Activated CD4-positive, alpha-beta T cell treated with anti-CD3 and anti-CD28 coated beads, Interleukin-2, amount 50 U/mL, for 48 hours (primary cell): Measurements from ENCODE around the gene FGL2.
"Not testable (repeated sequence)": the region's sequence is repeated elsewhere in the genome, so short reads cannot be mapped to it uniquely, and the experiment has no call there.

Experiments
- DNase-seq, 2 experiments: peaks; one replicate each; pipeline ENCODE4 v3.0.0-alpha.2; 2020

Gene FGL2

GRCh38 chr7:77199013-77199966 is at the start of gene FGL2:
FGL2 (minus strand) TSS chr7:77199819; CDS start chr7:77199793, 26 bp downstream.
- peak; percentile 23 to 40 for DNase-seq

- no peak for DNase-seq
Measured at GRCh38 chr7:77248154-77248553, 48.5 kb upstream of the FGL2 start.

- peak; percentile 94 to 96 for DNase-seq
Measured at GRCh38 chr7:77247206-77247850, 47.7 kb upstream of the FGL2 start.

GRCh38 chr7:77246026-77246640 is 46.5 kb upstream of the FGL2 start:
- DNase-seq, result no peak

- no peak for DNase-seq
Measured at GRCh38 chr7:77245015-77245755, 45.6 kb upstream of the FGL2 start.

GRCh38 chr7:77244222-77244934 is 44.8 kb upstream of the FGL2 start:
- no peak for DNase-seq

- no peak for DNase-seq
Measured at GRCh38 chr7:77242554-77242953, 42.9 kb upstream of the FGL2 start.

GRCh38 chr7:77242068-77242467 is 42.4 kb upstream of the FGL2 start:
- DNase-seq, result no peak

GRCh38 chr7:77239471-77239870 is 39.9 kb upstream of the FGL2 start:
- DNase-seq, result no peak

GRCh38 chr7:77238703-77239136 is 39.1 kb upstream of the FGL2 start:
- DNase-seq, result no peak

- DNase-seq, result no peak
Measured at GRCh38 chr7:77235276-77235675, 35.7 kb upstream of the FGL2 start.

- DNase-seq, result no peak
Measured at GRCh38 chr7:77232467-77232866, 32.8 kb upstream of the FGL2 start.

- not testable (repeated sequence) for DNase-seq
Measured at GRCh38 chr7:77228795-77229194, 29.2 kb upstream of the FGL2 start.

GRCh38 chr7:77226357-77226839 is 26.8 kb upstream of the FGL2 start:
- DNase-seq, result no peak

GRCh38 chr7:77223261-77223660 is 23.6 kb upstream of the FGL2 start:
- DNase-seq, result no peak

GRCh38 chr7:77222819-77223218 is 23.2 kb upstream of the FGL2 start:
- no peak for DNase-seq

- DNase-seq, result no peak
Measured at GRCh38 chr7:77222065-77222464, 22.4 kb upstream of the FGL2 start.

- not testable (repeated sequence) for DNase-seq
Measured at GRCh38 chr7:77219701-77220331, 20.2 kb upstream of the FGL2 start.

- DNase-seq, result no peak
Measured at GRCh38 chr7:77217474-77218185, 18.0 kb upstream of the FGL2 start.

- DNase-seq, result no peak
Measured at GRCh38 chr7:77216181-77216845, 16.7 kb upstream of the FGL2 start.
